H1 (cell line): ENCODE results near the gene ZHX3. TPM values are rescaled to one million over a fixed set of nuclear protein-coding genes. Genes with fewer than 3 reads are reported as not detected.

Experiments used
- KDM1A ChIP-seq: fragments of 200-600, 300-600 bp; sonication (generic); IDR thresholded peaks from 2 replicates; pipeline ENCODE4 v1.7.1; 2016; ENCODE audit warnings: mild to moderate bottlenecking, low read length, borderline replicate concordance
- POU5F1 ChIP-seq: IDR thresholded peaks from 2 replicates; pipeline ENCODE4 v1.6.1; 2011; ENCODE audit warnings: low read depth, mild to moderate bottlenecking, low read length, moderate library complexity
- RAD21 ChIP-seq, 2 experiments: IDR thresholded peaks in 1 of 2; conservative IDR thresholded peaks in 1 of 2; 2 replicates each; pipeline ENCODE4 v1.6.1; 2011; ENCODE audit warnings: low read depth in 2 of 2, low read length in 2 of 2, improper control_type of control experiment in 1 of 2, inconsistent platforms in 1 of 2, mild to moderate bottlenecking in 1 of 2, moderate library complexity in 1 of 2
- polyA plus RNA-seq, 7 experiments: library from polyadenylated mRNA; depleted of rRNA in 3 of 7; stranded (reverse) in 5 of 7; unstranded in 2 of 7; fragments of >200 nt in 5 of 7; fragments of 200-250 nt in 2 of 7; gene quantifications; 1 replicate in 5 of 7; 2 replicates in 1 of 7; 4 replicates in 1 of 7; pipeline versions ENCODE4 v1.2.1 to v1.2.3, GENCODE V29; 2011 to 2013; ENCODE audit warnings: missing spikeins in 2 of 7, mixed read lengths in 2 of 7
- total RNA-seq: library from RNA; stranded (reverse); fragmentation: NEBNext Ultra II Directional; extraction: Animal tissue kit (Norgen Biotek cat#: 25700); gene quantifications from 2 replicates; pipeline ENCODE4 v1.2.1, GENCODE V29; 2021

The ZHX3 gene
- total and polyA plus RNA-seq, 2 of the 8 experiments (the other 6 are each of a cell fraction or from before 2014, with no cell fraction given), result 1.00 to 7.8 TPM

DNA sequence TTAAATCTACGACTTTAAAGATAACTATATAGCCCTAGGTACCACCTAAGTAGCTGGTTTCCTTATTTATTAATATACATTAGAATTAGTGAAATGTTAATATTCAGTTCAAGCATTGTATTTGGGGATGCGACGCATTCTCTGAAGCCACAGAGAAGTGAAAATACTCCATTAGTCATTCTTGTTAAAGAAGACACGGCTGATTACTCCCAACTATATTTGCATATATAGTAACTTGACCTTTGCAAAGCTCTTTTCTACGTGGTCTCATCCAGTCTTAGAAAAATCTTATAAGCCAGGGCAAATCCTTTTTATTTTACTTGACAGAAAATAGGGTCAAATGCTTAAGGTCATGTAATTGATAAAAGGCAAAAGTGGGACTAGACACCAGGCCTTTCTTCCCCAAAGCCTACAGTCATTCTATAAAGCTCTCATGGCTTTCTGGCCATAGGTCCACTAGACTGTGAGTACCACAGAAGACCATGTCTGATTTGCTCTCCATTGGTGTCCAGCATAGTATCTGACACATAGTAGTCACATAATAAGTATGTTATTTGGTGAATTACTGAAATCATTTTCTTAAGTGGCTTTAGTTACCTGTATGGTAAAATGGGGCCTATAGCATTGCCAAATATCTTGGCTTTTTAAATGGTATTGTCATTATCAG, 11.3 kb downstream of the ZHX3 start (continued):
- TF ChIP-seq KDM1A (no peak), RAD21 (IDR thresholded peaks at IDR 0.05 in 1 of 2, conservative IDR thresholded peaks at IDR 0.05 in 1 of 2; ENCODE audit: low read depth in 2 of 2, low read length in 2 of 2) (no peak), POU5F1 (no peak)
